Muscle of back (tissue), 13 donors: ENCODE results near the gene NOS3. TPM values are rescaled to one million over a fixed set of nuclear protein-coding genes. Genes with fewer than 3 reads are reported as not detected.

Experiments used
- DNase-seq, 3 donors: peaks; one replicate each; pipeline versions ENCODE4 v3.0.0 to v3.0.0-alpha.2; 2013
- long read RNA-seq, 9 donors: transcript quantifications; one replicate each; lab custom pipeline, GENCODE V29; 2026
- polyA plus RNA-seq, 10 donors: library from polyadenylated mRNA; unstranded; fragments of 120-200 nt; gene quantifications; one replicate each; pipeline ENCODE4 v1.2.1, GENCODE V29; 2013; ENCODE audit not compliant: insufficient read length in 10 of 10

NOS3 gene
- polyA plus RNA-seq, result 1 to 10 TPM; 4.1 to 9.4 (median 6.6) TPM
- long read RNA-seq, donor 1, partial matches to known transcripts, result 0 of 1 reads
- long read RNA-seq, donor 1, other reads (novel, unspliced or antisense), result 0 of 1 reads
- long read RNA-seq, donor 2, partial matches to known transcripts, result 0 of 1 reads
- long read RNA-seq, donor 2, other reads (novel, unspliced or antisense), result 0 of 1 reads
- long read RNA-seq, donor 3, result 0 reads
- long read RNA-seq, donor 4, result 0 reads
- long read RNA-seq, donor 5, partial matches to known transcripts, result 0 of 1 reads
- long read RNA-seq, donor 5, other reads (novel, unspliced or antisense), result 0 of 1 reads
- long read RNA-seq, donor 6, result 0 reads
- long read RNA-seq, donor 7, result 0 reads
- long read RNA-seq, donor 8, result 0 reads
- long read RNA-seq, donor 9, result 0 reads

DNA sequence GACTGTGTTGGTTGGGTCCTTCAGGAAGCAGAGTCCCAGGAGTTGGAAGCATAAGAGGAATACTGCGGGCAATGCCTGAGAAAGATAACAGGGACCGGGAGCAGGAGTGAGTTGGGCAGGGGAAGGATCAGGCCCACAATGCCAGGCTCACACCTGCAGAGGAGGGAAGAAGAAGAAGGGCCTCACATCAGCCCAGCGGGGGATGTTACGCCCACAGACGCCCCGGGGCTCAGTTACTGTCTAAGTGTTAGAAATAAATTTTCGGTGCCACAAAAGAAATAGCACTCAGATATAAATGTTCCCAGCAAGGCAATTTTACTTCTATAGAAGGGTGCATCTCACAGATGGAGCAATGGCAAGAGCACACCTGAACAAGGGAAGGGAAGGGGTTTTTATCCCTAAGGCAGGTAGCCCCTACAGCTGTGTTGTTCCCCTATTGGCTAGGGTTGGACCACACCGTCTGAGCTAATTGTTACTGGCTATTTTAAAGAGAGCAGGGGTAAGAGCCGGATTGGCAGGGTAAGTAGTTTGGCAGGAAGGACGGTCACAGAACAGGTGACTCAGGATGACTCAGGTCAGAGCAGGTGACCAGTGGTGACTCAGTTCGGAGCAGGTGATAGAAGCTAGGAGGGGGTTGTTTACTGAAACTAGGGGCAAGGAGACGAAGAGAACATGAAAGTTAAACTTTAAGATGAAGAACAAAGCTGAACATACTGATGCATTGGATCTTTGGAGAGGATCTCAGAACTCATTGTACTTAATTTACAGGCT lies at the start of gene NOS3:
Gene NOS3, plus strand, starts transcription at position 602 of the 771 bp plus-strand sequence. CDS start 2,787 bp downstream, outside the sequence.
- DNase-seq, result no peak

DNA sequence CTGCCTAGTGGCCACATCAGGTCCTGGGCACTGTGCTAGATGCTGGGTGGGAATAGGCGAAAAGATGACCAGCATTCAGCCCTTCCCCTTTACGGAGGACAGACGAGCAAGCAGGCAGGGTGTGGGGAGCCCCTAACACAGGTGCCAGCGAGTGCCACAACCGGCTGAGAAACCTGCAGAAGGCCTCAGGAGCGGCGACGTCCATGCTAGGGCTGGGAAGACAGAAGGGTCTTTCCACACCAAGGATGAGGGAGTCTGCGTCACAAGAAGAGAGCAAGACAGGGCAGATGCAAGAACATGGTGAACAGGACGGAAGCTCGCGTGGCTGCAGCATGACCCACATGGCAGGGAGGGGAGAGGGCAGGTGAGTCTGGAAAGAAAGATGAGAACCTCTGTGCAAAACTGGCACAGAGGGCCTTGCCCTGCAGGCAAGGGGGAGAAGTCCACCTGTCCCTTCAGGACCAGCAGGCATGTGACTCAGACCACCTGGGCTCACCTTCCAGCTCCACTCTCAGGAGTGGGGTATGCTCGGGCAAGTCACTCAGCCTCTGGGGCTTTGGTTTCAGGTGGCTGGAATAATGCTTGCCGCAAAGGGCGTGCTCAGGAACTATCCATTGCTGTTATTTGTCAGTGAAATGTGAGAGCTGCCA lies 49.3 kb upstream of the NOS3 start:
- DNase-seq, result no peak

- DNase-seq, result no peak
Measured at GRCh38 chr7:150942001-150942590, 48.7 kb upstream of the NOS3 start.

DNA sequence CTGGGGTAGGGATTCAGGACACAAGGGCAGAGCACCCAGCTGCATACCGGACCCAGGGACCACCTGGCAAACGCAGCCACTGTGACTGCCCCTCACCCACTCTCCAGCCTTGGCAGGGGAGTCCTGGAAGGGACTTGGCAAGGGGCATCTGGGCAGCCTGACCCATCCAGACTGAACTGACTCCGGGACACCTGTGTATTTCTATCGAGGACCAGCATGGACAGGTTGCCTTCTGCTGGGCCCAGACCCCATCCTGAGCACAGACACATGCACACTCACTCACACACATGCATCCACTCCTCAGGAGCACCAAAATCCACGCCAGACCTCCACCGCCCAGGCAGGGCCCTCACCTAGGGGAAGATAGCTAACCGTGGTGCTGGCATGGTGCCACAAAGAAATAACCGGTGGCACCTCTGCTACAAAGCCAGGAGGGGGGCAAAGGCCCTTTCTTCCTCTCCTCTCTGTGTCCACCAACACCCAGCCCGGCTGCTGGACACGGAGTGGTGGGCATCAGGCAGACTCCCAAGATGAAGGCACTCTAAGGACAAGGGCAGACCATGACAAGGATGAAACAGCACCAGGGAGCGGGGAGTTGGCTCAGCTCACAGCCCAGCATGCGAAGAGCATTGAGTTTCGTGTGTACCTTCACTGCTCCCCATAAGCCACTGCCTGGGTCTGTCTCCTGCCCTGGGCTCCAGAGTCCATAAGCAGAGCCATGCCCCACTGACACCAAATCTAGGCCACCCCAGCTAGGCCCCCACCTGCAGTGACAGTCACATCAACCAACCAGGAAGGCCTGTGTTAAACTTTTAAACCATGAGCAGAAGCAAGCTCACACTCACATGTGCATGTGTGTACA lies 48.0 kb upstream of the NOS3 start:
- no peak for DNase-seq

DNA sequence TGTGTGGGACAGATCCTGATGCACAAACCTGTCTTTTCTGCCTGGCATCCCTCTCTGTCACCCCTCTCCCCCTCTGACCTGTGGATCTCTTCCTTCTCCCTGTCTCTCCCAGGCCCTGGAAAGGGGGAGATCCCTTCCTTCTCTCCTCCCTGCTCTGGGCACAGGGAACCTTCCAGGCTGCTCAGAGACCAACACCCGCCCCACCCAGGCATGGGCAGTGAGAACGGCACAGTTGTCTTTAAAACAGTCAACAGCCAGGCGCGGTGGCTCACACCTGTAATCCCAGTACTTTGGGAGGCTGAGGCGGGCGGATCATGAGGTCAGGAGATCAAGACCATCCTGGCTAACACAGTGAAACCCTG lies 47.4 kb upstream of the NOS3 start:
- DNase-seq, result no peak

DNA sequence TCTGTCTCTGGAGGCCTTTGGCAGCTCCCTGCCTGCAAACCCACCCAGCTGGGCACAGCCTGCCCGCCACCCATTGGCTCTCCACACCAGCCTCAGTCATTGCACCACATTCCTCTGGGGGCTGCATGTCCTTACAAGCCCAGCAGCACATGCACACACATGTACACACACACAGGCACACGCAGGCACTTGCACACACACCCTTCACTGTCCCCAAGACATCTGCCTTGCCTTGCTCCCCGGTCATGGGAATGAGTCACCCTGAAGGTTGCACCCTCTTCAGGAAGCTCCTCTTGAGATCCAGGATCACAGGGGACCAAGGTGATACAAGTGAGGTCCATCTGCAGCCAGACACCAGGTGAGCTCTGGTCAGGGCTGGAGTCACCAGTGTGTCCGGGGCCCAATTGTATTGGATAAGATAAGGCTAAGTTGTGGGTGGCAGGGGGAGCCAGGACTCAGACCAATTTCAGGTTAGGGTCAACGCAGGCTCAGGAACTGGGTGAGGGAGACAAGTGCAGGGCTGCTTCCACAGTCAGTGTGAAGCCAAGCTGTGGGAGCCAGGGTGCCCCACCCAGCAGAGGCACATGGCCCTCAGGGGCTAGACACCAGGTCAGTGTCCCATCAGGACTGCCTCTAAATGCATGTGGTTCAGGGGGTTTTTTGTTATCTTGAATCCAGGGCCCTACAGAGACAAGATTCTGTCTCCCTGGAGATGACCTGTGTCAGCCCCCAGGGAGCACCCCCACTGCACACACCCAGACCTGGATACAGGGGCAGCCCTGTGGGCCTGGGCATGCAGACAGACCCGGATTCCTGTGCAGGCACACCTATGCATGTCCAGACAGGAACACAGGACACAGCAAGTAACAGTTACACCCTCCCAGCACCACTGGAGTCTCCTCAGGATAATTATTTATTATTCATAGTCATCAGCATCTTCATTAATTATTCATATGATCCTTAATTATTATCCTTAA lies 46.5 kb upstream of the NOS3 start:
- no peak for DNase-seq

GRCh38 chr7:150945171-150945852 lies 45.5 kb upstream of the NOS3 start:
- no peak for DNase-seq

DNA sequence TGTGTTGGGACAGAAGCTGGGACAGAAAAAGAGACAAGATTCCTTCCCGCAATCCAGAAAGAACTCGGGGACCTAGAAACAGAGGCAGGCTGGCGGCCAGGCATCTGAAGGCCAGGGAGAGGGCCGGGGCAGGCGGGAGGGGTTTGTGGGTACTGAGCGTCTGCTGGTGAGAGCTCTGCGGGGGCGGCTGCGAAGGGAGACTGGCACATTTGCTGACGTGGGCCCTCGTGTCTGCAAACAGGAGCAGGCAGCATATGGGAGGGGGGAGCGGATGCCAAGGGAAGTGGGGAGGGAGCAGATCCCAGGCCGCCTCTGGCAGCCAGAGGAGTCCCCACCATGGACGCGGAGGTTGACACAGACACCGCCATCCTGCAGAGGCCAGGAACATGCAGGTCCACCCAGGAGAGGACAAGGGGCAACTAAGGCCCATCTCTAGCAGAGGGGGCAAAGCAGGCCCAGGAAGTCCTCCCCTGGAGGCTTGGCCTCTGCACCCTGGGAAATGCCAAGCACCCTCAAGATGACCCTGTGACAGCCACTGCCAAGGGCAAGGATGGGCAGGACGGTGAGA lies 44.9 kb upstream of the NOS3 start:
- DNase-seq, result no peak

GRCh38 chr7:150946421-150947240 lies 44.2 kb upstream of the NOS3 start:
- DNase-seq, result no peak

DNA sequence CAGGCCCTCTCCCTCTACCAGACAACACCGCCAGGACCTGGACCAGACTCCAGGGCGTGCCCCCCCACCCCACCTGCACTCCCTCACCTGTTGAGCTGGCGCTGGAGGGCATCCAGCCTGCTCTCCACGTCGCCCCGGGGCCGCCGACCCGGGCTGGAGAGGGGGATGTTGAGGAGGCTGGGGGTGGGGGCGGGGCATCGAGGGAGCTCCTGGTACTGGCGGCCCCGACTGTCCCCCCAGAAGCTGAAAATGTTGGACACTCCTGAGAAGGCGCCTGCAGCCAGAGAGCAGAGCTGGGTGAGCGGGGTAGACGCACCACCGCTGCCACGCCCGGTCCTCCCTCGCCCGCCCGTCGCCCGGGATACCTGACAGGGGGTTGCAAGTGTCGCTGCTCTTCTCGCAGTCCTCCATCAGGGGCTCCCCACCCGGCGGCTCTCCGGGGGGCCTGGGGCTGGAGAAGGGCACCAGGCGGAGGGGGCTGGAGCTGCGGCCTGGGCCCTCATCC lies 43.5 kb upstream of the NOS3 start:
- DNase-seq, result no peak

DNA sequence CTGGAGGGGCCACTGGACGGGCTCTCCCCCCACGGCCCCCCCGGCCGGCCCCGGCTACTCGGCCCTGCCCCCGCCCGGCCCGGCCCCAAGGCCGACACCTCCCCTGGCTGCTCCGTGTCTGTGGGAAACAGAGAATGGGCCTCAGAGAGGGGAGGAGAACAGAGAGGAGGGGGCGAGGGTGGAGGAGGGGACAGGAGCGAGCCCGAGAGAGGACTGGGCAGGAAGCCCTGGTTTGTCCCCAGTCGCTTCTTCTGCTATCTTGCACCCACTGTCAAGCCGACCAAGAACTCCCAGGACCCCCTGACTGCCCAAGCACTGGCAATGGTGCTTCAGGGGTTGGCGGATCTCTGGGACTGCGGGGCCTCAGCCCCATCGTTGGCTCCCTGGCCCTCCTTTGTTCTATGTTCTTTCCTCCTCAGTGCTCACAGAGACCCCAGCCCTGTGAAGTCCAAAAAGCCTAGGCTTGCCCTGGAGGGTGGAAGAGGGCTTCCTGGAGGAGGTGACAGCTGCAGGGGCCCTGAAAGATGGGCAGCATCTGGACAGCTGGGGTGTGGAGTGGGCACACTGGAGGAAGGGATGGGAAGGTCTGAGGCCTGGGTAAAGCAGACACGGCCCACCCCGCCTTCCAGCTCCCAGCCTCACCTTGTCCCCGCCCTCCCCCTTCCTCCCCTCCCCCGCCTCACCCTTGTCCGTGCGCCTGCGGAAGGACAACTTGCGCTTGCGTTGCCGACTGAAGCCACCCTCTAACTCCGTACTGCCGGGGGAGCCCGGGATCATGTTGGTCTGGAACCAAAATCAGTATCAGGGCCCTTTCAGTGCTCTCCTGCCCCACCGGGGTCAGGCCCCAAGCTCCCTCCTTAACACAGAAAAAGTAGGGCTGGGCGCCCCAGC lies 42.8 kb upstream of the NOS3 start:
- DNase-seq, result no peak

GRCh38 chr7:150948791-150949251 lies 42.0 kb upstream of the NOS3 start:
- DNase-seq, result no peak

GRCh38 chr7:150949564-150949963 lies 41.3 kb upstream of the NOS3 start:
- no peak for DNase-seq

DNA sequence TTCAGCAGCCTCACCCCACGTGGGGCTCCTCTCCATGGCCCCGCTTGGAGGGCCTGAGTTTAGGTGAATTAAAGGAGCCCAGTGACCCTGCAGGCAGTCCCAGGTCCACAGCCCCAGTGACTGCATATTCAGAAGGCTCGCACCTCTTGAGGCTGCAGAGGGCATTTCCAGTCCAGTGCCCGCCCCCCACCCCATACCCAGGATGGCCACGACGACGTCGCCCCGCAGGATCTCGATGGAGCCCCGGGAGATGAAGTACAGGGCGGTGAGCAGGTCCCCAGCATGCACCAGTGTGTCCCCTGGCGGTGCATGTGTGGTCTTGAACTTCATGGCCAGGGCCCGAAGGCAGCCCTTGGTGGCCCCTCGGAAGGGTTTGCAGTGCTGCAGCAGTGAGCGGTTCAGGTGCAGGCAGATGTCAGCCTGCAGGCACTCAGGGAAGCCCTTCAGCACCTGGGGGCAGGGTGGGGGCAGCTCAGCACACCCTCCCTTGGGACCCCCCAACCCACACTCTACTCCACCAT lies 40.8 kb upstream of the NOS3 start:
- no peak for DNase-seq

DNA sequence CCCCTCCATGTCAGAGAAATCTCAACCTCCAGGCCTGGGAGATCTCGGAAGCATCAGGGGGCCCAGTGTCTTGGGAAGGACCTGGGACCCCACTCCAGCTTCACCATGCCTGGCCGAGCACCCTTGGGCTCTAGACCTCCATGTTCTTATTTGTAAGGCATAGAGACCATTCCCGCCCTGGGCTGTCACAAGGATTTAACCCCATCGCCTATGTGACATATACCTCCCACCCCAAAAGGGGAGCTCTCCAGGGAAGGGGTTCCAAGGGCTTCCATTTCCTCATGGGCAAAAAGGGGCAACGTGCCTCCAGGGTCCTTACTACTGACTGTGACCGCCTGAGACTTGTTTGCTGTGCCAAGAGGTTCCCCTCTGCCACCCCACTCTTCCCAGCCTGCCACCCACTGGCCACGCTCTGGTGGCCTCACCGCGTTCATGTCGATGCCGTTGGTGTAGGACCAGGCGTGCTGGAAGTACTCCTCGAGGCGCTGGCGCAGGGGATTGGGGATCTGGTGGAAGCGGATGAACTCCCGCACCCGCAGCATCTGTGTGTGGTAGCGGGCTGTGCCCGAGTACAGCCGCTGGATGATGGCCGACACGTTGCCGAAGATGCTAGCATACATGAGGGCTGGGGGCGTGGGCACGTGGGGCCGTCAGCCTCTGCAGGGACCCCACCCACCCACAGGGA lies 40.2 kb upstream of the NOS3 start:
- DNase-seq, result no peak

GRCh38 chr7:150951181-150951520 lies 39.7 kb upstream of the NOS3 start:
- no peak for DNase-seq
